MM.1S (cell line): ENCODE results near the gene DQX1.

Experiments
- DNase-seq: peaks from one replicate; pipeline ENCODE4 v3.0.0-alpha.2; 2015
- H2AFZ ChIP-seq: fragments of 300-600 bp; sonication (generic); 2 replicates; pipeline ENCODE4 v1.6.0; 2016; ENCODE audit warnings: antibody characterized with exemption, low read length
- H3F3A ChIP-seq: fragments of 300-600 bp; sonication (generic); 2 replicates; pipeline ENCODE4 v1.6.1; 2016; ENCODE audit warnings: mild to moderate bottlenecking, antibody characterized with exemption, low read length, moderate library complexity, mixed read lengths; ENCODE audit not compliant: insufficient read depth
- H3K27ac ChIP-seq: fragments of 300-600 bp; sonication (generic); 2 replicates; pipeline ENCODE4 v1.5.1; 2016; ENCODE audit warnings: mild to moderate bottlenecking, low read length
- H3K27me3 ChIP-seq: fragments of 300-600 bp; sonication (generic); replicated peaks from 2 replicates; pipeline ENCODE4 v1.6.0; 2016; ENCODE audit warnings: low read length; ENCODE audit not compliant: insufficient read depth
- H3K36me3 ChIP-seq: fragments of 300-600 bp; sonication (generic); replicated peaks from 2 replicates; pipeline ENCODE4 v1.6.1; 2016; ENCODE audit warnings: mild to moderate bottlenecking, low read length, mixed read lengths; ENCODE audit not compliant: insufficient read depth
- H3K4me1 ChIP-seq: fragments of 300-600 bp; sonication (generic); 2 replicates; pipeline ENCODE4 v1.6.1; 2016; ENCODE audit warnings: low read length, mixed read lengths
- H3K4me2 ChIP-seq: fragments of 300-600 bp; sonication (generic); 2 replicates; pipeline ENCODE4 v1.6.0; 2016; ENCODE audit warnings: low read depth, low read length
- H3K4me3 ChIP-seq: fragments of 300-600 bp; sonication (generic); 2 replicates; pipeline ENCODE4 v1.5.1; 2016; ENCODE audit warnings: low read length, mixed read lengths
- H3K79me2 ChIP-seq: fragments of 300-600 bp; sonication (generic); 2 replicates; pipeline ENCODE4 v1.6.1; 2016; ENCODE audit warnings: mixed run types, low read length, mixed read lengths
- H3K9ac ChIP-seq: fragments of 300-600 bp; sonication (generic); 2 replicates; pipeline ENCODE4 v1.6.1; 2016; ENCODE audit warnings: low read length, mixed read lengths
- H3K9me2 ChIP-seq: fragments of 300-600 bp; sonication (generic); replicated peaks from 2 replicates; pipeline ENCODE4 v1.6.1; 2016; ENCODE audit warnings: mild to moderate bottlenecking, low read length, mixed read lengths; ENCODE audit not compliant: insufficient read depth
- H3K9me3 ChIP-seq: fragments of 300-600 bp; sonication (generic); replicated peaks from 2 replicates; pipeline ENCODE4 v1.6.1; 2016; ENCODE audit warnings: mild to moderate bottlenecking, low read length, mixed read lengths; ENCODE audit not compliant: insufficient read depth
- H4K20me1 ChIP-seq: fragments of 300-600 bp; sonication (generic); 2 replicates; pipeline ENCODE4 v1.6.1; 2016; ENCODE audit warnings: mild to moderate bottlenecking, low read length, moderate library complexity, mixed read lengths; ENCODE audit not compliant: insufficient read depth
- EZH2 ChIP-seq: fragments of 300-600 bp; sonication (generic); optimal IDR thresholded peaks from 2 replicates; pipeline ENCODE3; 2017; ENCODE audit warnings: low read depth, mild to moderate bottlenecking, antibody characterized with exemption, low read length, mixed read lengths
- EZH2phosphoT487 ChIP-seq: fragments of 300-600 bp; sonication (generic); IDR thresholded peaks from 2 replicates; pipeline ENCODE4 v1.6.1; 2018; ENCODE audit warnings: antibody characterized with exemption, low read length
- TF ChIP-seq, protein P1 (sequence below): fragments of 300-600 bp; sonication (generic); IDR thresholded peaks from 2 replicates; pipeline ENCODE4 v1.5.1; 2016; ENCODE audit warnings: antibody characterized with exemption, low read length, mixed read lengths

Gene DQX1

DNA sequence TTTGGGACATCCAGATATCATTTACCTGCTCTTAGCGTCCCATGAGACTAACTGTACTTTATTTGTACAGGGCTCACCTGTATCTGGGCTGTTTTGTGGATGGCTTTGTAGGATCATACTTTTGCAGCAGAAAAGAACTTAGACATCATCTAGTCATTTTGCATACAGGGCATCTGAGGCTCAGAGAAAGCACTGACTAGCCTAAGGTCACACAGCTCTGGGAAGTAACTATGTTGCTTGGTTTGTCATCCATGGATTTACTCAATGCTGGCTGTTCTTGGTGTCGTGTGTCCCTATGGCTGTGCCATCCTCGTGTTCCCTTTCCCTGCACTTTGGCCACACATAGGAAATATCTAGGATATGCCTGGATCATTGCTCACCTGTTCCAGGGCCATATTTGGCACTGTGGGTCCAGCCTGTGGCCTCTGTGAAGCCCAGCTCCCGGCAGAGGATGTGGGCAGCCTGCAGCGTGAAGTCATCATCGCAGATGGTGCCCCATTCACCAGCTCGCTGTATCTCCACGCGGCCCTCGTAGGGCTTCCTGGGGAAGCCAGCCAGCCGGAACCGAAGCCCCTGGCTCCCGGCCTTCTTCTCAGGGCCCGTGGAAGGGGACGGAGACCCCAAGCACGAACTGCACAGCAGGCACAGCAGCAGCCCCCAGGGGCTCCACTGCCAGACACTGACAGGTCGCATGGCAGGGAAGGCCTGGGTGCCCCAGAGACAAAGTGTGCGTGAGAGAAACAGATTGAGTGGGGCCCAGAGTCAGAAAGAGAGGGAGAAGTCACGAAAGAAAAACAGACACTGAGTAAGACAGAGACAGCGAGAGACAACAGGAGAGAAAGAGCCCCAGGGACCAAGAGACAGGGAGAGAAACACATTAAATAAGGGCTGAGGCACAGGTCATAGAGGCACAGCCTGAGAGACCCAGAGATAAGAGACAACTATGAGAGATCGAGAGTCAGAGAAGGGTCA lies 26.2 kb upstream of the DQX1 start:
- Histone ChIP-seq H2AFZ (no peak overlapping the region), H3F3A (no peaks in the 10 kb centered on the region), H3K27ac (no peak overlapping the region), H3K9ac (no peak overlapping the region), H4K20me1 (no peaks in the 10 kb centered on the region), H3K9me2 (no peaks in the 10 kb centered on the region), H3K4me1 (peaks cover 3% of the 10 kb centered on the region; the same call in 1 of the 2 replicates), H3K4me2 (no peak overlapping the region), H3K36me3 (0 out of 2 replicates have a peak, but pooled peaks cover 2% of the 10 kb centered on the region), H3K79me2 (peaks cover 9% of the 10 kb centered on the region; the same call in 1 of the 2 replicates), H3K27me3 (peaks cover 34% of the 10 kb centered on the region), H3K4me3 (no peak overlapping the region), H3K9me3 (no peaks in the 10 kb centered on the region)
- TF ChIP-seq EZH2 = no peak
- TF ChIP-seq, protein P1, sequence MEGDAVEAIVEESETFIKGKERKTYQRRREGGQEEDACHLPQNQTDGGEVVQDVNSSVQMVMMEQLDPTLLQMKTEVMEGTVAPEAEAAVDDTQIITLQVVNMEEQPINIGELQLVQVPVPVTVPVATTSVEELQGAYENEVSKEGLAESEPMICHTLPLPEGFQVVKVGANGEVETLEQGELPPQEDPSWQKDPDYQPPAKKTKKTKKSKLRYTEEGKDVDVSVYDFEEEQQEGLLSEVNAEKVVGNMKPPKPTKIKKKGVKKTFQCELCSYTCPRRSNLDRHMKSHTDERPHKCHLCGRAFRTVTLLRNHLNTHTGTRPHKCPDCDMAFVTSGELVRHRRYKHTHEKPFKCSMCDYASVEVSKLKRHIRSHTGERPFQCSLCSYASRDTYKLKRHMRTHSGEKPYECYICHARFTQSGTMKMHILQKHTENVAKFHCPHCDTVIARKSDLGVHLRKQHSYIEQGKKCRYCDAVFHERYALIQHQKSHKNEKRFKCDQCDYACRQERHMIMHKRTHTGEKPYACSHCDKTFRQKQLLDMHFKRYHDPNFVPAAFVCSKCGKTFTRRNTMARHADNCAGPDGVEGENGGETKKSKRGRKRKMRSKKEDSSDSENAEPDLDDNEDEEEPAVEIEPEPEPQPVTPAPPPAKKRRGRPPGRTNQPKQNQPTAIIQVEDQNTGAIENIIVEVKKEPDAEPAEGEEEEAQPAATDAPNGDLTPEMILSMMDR = no peak
- no peak for TF ChIP-seq EZH2phosphoT487
- DNase-seq = no peak

DNA sequence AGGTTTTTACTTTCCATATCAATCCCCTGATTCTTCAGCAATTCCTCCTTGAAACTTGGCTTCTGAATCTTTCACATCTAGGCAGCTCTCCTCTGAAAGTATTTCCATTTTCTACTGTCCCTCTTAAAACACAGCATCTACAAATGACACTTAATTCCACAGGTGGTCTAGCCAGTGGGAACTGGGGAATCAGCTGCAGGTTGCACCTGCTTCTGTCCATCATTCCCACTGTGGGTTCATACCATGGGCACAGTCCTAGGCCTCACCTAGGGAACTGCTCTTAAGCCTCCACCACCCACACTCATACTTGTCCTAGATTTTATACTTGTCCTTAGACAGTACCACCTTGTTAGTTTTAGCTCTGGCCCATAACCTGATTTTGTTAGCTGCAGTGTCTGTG lies 25.5 kb upstream of the DQX1 start:
- Histone ChIP-seq H3K27ac (no peak overlapping the region), H3F3A (no peaks in the 10 kb centered on the region), H3K9me2 (no peaks in the 10 kb centered on the region), H4K20me1 (no peaks in the 10 kb centered on the region), H3K9ac (no peak overlapping the region), H3K27me3 (peaks cover 38% of the 10 kb centered on the region), H3K79me2 (peaks cover 9% of the 10 kb centered on the region; the same call in 1 of the 2 replicates), H3K4me2 (no peak overlapping the region), H3K9me3 (no peaks in the 10 kb centered on the region), H3K4me3 (no peak overlapping the region), H3K36me3 (0 out of 2 replicates have a peak, but pooled peaks cover 1% of the 10 kb centered on the region), H2AFZ (no peak overlapping the region), H3K4me1 (peaks cover 3% of the 10 kb centered on the region; the same call in 1 of the 2 replicates)
- no peak for TF ChIP-seq EZH2
- no peak for TF ChIP-seq EZH2phosphoT487
- TF ChIP-seq, protein P1 = no peak
- DNase-seq = no peak

DNA sequence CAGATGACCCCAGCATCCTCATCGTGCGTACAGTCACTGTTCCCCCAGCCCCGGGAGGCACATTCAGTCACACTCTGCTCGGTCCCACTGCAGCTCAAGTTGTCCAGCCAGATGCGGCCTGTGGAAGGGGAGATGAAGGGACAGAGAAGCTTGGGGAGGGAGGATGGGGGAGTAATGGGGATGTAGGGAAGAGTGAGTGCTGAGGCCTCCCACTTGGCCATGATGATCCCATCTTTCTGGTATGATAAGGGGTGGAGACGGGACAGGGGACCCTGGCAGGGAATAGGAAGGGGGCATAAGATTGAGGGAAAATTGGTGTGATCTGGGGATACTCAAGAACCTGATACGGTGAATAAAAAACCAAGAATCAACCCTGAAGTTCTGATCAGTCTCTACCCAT lies 24.2 kb upstream of the DQX1 start:
- 0 out of 2 replicates have a peak, but pooled peaks cover 6% of the 10 kb centered on the region for H3K79me2 ChIP-seq
- peaks cover 48% of the 10 kb centered on the region for H3K27me3 ChIP-seq
- no peaks in the 10 kb centered on the region for H3K9me2 ChIP-seq
- no peak overlapping the region for H3K4me3 ChIP-seq
- H3K9me3 ChIP-seq = no peaks in the 10 kb centered on the region
- peaks cover 3% of the 10 kb centered on the region; the same call in 1 of the 2 replicates for H3K4me1 ChIP-seq
- no peak overlapping the region for H3K9ac ChIP-seq
- TF ChIP-seq, protein P1 = no peak
- no peak for TF ChIP-seq EZH2
- TF ChIP-seq EZH2phosphoT487 = no peak
- DNase-seq = no peak
- H3K36me3 ChIP-seq = no peaks in the 10 kb centered on the region
- no peaks in the 10 kb centered on the region for H4K20me1 ChIP-seq
- H2AFZ ChIP-seq = no peak overlapping the region
- H3K27ac ChIP-seq = no peak overlapping the region
- H3K4me2 ChIP-seq = no peak overlapping the region
- no peaks in the 10 kb centered on the region for H3F3A ChIP-seq
